H9 (cell line): ENCODE results near the gene EXOC6. TPM values are rescaled to one million over a fixed set of nuclear protein-coding genes. Genes with fewer than 3 reads are reported as not detected.

Source experiments
- DNase-seq: peaks from one replicate; pipeline ENCODE4 v3.0.0-alpha.2; 2017
- H2AFZ ChIP-seq: one replicate; pipeline ENCODE4 v1.6.1; 2013; ENCODE audit warnings: mild to moderate bottlenecking, low read length, control low read depth, moderate library complexity
- H2AK5ac ChIP-seq: 2 replicates; pipeline ENCODE4 v1.6.1; 2013; ENCODE audit warnings: low read length, control low read depth, mixed read lengths; ENCODE audit not compliant: insufficient read length
- H2BK120ac ChIP-seq: one replicate; pipeline ENCODE4 v1.6.1; 2013; ENCODE audit warnings: low read depth, mild to moderate bottlenecking, low read length, control low read depth, inconsistent platforms; ENCODE audit not compliant: poor library complexity, severe bottlenecking
- H2BK12ac ChIP-seq: 2 replicates; pipeline ENCODE4 v1.6.1; 2013; ENCODE audit warnings: low read length, control low read depth, mixed read lengths, low read depth; ENCODE audit not compliant: insufficient read length
- H2BK15ac ChIP-seq: 2 replicates; pipeline ENCODE4 v1.6.1; 2013; ENCODE audit warnings: low read depth, low read length, control low read depth
- H2BK20ac ChIP-seq: one replicate; pipeline ENCODE4 v1.6.1; 2013; ENCODE audit warnings: low read depth, mild to moderate bottlenecking, low read length, control low read depth, inconsistent platforms; ENCODE audit not compliant: poor library complexity, severe bottlenecking
- H2BK5ac ChIP-seq: 2 replicates; pipeline ENCODE4 v1.6.1; 2013; ENCODE audit warnings: low read length, control low read depth, mixed read lengths; ENCODE audit not compliant: insufficient read length
- H3K14ac ChIP-seq: 2 replicates; pipeline ENCODE4 v1.6.1; 2013; ENCODE audit warnings: low read length, control low read depth; ENCODE audit not compliant: insufficient read depth
- H3K18ac ChIP-seq: 2 replicates; pipeline ENCODE4 v1.6.1; 2013; ENCODE audit warnings: low read depth, mild to moderate bottlenecking, mixed read lengths, low read length, control low read depth; ENCODE audit not compliant: insufficient read length
- H3K23ac ChIP-seq: 2 replicates; pipeline ENCODE4 v1.6.1; 2013; ENCODE audit warnings: low read length, control low read depth, mixed read lengths, low read depth; ENCODE audit not compliant: insufficient read length
- H3K23me2 ChIP-seq: 2 replicates; pipeline ENCODE4 v1.6.1; 2013; ENCODE audit warnings: low read depth, mild to moderate bottlenecking, mixed read lengths, low read length, control low read depth; ENCODE audit not compliant: insufficient read length, poor library complexity, severe bottlenecking
- H3K27ac ChIP-seq: 2 replicates; pipeline ENCODE4 v1.5.1; 2013; ENCODE audit warnings: low read length, control low read depth, mixed read lengths, low read depth; ENCODE audit not compliant: insufficient read length
- H3K27me3 ChIP-seq: 2 replicates; pipeline ENCODE4 v1.6.1; 2013; ENCODE audit warnings: low read length, control low read depth, inconsistent platforms; ENCODE audit not compliant: insufficient read depth
- H3K4ac ChIP-seq: 2 replicates; pipeline ENCODE4 v1.6.1; 2013; ENCODE audit warnings: low read depth, mild to moderate bottlenecking, control low read depth, inconsistent platforms, low read length, moderate library complexity
- H3K4me1 ChIP-seq: 2 replicates; pipeline ENCODE4 v1.6.1; 2013; ENCODE audit warnings: low read length, control low read depth, inconsistent platforms; ENCODE audit not compliant: insufficient read depth
- H3K4me2 ChIP-seq: 2 replicates; pipeline ENCODE4 v1.6.1; 2013; ENCODE audit warnings: low read length, control low read depth, mixed read lengths; ENCODE audit not compliant: insufficient read length, insufficient read depth
- H3K56ac ChIP-seq: 2 replicates; pipeline ENCODE4 v1.6.1; 2013; ENCODE audit warnings: low read depth, mild to moderate bottlenecking, mixed read lengths, low read length, control low read depth; ENCODE audit not compliant: insufficient read length
- H3K79me1 ChIP-seq: 2 replicates; pipeline ENCODE4 v1.6.1; 2013; ENCODE audit warnings: low read depth, mild to moderate bottlenecking, moderate library complexity, low read length, control low read depth, inconsistent platforms; ENCODE audit not compliant: insufficient read depth, poor library complexity, severe bottlenecking
- H3K79me2 ChIP-seq: 2 replicates; pipeline ENCODE4 v1.6.1; 2013; ENCODE audit warnings: low read length, control low read depth, inconsistent platforms; ENCODE audit not compliant: insufficient read depth
- H3K9ac ChIP-seq: 2 replicates; pipeline ENCODE4 v1.6.1; 2013; ENCODE audit warnings: low read length, control low read depth, mixed read lengths; ENCODE audit not compliant: insufficient read length; ENCODE audit errors: extremely low read depth
- H3K9me3 ChIP-seq: one replicate; pipeline ENCODE4 v1.6.1; 2013; ENCODE audit warnings: low read depth, low read length, inconsistent platforms; ENCODE audit not compliant: control insufficient read depth
- H3T11ph ChIP-seq: one replicate; pipeline ENCODE4 v1.6.1; 2013; ENCODE audit warnings: mild to moderate bottlenecking, low read length, control low read depth, inconsistent platforms
- H4K20me1 ChIP-seq: one replicate; pipeline ENCODE4 v1.6.1; 2013; ENCODE audit not compliant: control insufficient read depth, insufficient read length, insufficient read depth
- H4K5ac ChIP-seq: 2 replicates; pipeline ENCODE4 v1.6.1; 2013; ENCODE audit warnings: low read depth, mild to moderate bottlenecking, mixed read lengths, low read length, control low read depth; ENCODE audit not compliant: insufficient read length
- H4K8ac ChIP-seq: replicated peaks from 2 replicates; pipeline ENCODE4 v1.6.1; 2013; ENCODE audit warnings: low read length, control low read depth, mixed read lengths, low read depth; ENCODE audit not compliant: insufficient read length
- H4K91ac ChIP-seq: 2 replicates; pipeline ENCODE4 v1.6.1; 2013; ENCODE audit warnings: low read depth, mild to moderate bottlenecking, moderate library complexity, mixed read lengths, low read length, control low read depth; ENCODE audit not compliant: insufficient read length
- H3K27ac Mint-ChIP-seq, 3 experiments: 2 replicates in 2 of 3; 3 replicates in 1 of 3; pipeline ENCODE4 v1.8.0; 2020 to 2021; ENCODE audit warnings: mixed read lengths in 3 of 3, mild to moderate bottlenecking in 1 of 3, moderate library complexity in 1 of 3
- H3K27me3 Mint-ChIP-seq: 2 replicates; pipeline ENCODE4 v1.8.0; 2021; ENCODE audit warnings: low read depth, mild to moderate bottlenecking, moderate library complexity, mixed read lengths
- H3K36me3 Mint-ChIP-seq, 3 experiments: 2 replicates in 2 of 3; 3 replicates in 1 of 3; pipeline ENCODE4 v1.8.0; 2020 to 2021; ENCODE audit warnings: low read depth in 3 of 3, mixed read lengths in 3 of 3; ENCODE audit not compliant: insufficient read depth in 1 of 3
- H3K4me1 Mint-ChIP-seq, 2 experiments: 2 replicates each; pipeline ENCODE4 v1.8.0; 2020; ENCODE audit warnings: mixed read lengths in 2 of 2
- H3K4me3 Mint-ChIP-seq, 2 experiments: 2 replicates in 1 of 2; 3 replicates in 1 of 2; pipeline ENCODE4 v1.8.0; 2020 to 2021; ENCODE audit warnings: mild to moderate bottlenecking in 2 of 2, mixed read lengths in 2 of 2, moderate library complexity in 1 of 2
- H3K9me3 Mint-ChIP-seq, 2 experiments: 2 replicates in 1 of 2; 3 replicates in 1 of 2; pipeline ENCODE4 v1.8.0; 2020; ENCODE audit warnings: mild to moderate bottlenecking in 2 of 2, mixed read lengths in 2 of 2, moderate library complexity in 1 of 2
- CTCF ChIP-seq: fragments of 200-600 bp; sonication (generic); conservative IDR thresholded peaks from 3 replicates; pipeline ENCODE4 v1.8.0; 2021; ENCODE audit warnings: antibody characterized with exemption, mild to moderate bottlenecking
- WGBS: extraction: QIAGEN DNeasy Blood & Tissue Kit; methylation state at CpG from one replicate; pipeline ENCODE4 v1.1.7; 2013; ENCODE audit warnings: missing lambda C conversion rate, low lambda C conversion rate, mixed read lengths; ENCODE audit not compliant: insufficient read length; ENCODE audit errors: extremely low coverage; 5-methylcytosine and 5-hydroxymethylcytosine counted together
- total RNA-seq: library from RNA; stranded (reverse); gene quantifications from 2 replicates; pipeline ENCODE4 v1.2.1, GENCODE V29; 2021

EXOC6 gene
- total RNA-seq, 1 experiment from 2014 or later, result 9.0 TPM

GRCh38 chr10:92972066-92972870 lies 123.9 kb downstream of the EXOC6 start:
- H3K4me1 Mint-ChIP-seq, result no peaks in the 10 kb centered on the region

More at GRCh38 chr10:92972066-92972870, 123.9 kb downstream of the EXOC6 start:
- Histone ChIP-seq H3K79me1 (no peaks in the 10 kb centered on the region), H2BK20ac (no peak overlapping the region), H4K20me1 (no peaks in the 10 kb centered on the region), H2BK12ac (no peak overlapping the region), H3K27me3 (no peaks in the 10 kb centered on the region), H2AFZ (no peak overlapping the region), H4K5ac (no peak overlapping the region), H4K91ac (no peak overlapping the region), H3K9me3 (no peaks in the 10 kb centered on the region), H3K4me2 (no peak overlapping the region), H2BK5ac (no peak overlapping the region), H3K27ac (no peak overlapping the region), H3K18ac (no peak overlapping the region), H3K79me2 (no peaks in the 10 kb centered on the region), H3K23me2 (no peaks in the 10 kb centered on the region), H3K23ac (no peak overlapping the region), H3K56ac (no peak overlapping the region), H3K14ac (no peak overlapping the region), H2AK5ac (no peak overlapping the region), H3K4me1 (no peaks in the 10 kb centered on the region), H2BK120ac (no peak overlapping the region), H3K4ac (no peak overlapping the region), H2BK15ac (no peak overlapping the region), H3T11ph (no peak overlapping the region), H4K8ac (no peak overlapping the region), H3K9ac (no peak overlapping the region)
- peaks cover 17 to 38% (median 30%) of the 10 kb centered on the region in 3 experiments for H3K36me3 Mint-ChIP-seq
- WGBS, result no CpG with 5 or more reads among the region's 3 CpGs
- H3K4me3 Mint-ChIP-seq, result no peak overlapping the region
- DNase-seq, result no peak
- no peaks in the 10 kb centered on the region for H3K27me3 Mint-ChIP-seq
- TF ChIP-seq CTCF, result no peak
- no peak overlapping the region; a peak in 1 of 7 replicates for H3K27ac Mint-ChIP-seq
- peaks cover 22 to 25% of the 10 kb centered on the region in 2 experiments for H3K9me3 Mint-ChIP-seq
